ENCODE results near the gene CD38.

DNA sequence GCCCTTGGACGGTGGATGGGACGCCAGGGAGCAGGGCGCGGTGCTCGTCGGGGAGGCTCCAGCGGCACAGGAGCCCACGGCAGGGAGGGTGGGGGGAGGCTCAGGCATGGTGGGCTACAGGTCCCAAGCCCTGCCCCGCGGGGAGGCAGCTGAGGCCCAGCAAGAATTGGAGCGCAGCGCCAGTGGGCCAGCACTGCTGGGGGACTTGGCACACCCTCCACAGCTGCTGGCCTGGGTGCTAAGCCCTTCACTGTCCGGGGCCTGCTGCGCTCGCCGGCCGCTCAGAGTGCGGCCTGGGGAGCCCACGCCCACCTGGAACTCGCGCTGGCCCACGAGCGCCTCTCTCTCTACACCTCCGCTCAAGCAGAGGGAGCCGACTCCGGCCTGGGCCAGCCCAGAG lies 8.6 kb downstream of the CD38 start:
- TF ChIP-seq, protein P1, sequence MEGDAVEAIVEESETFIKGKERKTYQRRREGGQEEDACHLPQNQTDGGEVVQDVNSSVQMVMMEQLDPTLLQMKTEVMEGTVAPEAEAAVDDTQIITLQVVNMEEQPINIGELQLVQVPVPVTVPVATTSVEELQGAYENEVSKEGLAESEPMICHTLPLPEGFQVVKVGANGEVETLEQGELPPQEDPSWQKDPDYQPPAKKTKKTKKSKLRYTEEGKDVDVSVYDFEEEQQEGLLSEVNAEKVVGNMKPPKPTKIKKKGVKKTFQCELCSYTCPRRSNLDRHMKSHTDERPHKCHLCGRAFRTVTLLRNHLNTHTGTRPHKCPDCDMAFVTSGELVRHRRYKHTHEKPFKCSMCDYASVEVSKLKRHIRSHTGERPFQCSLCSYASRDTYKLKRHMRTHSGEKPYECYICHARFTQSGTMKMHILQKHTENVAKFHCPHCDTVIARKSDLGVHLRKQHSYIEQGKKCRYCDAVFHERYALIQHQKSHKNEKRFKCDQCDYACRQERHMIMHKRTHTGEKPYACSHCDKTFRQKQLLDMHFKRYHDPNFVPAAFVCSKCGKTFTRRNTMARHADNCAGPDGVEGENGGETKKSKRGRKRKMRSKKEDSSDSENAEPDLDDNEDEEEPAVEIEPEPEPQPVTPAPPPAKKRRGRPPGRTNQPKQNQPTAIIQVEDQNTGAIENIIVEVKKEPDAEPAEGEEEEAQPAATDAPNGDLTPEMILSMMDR (IDR thresholded peaks at IDR 0.05): no peak
- no peak for TF ChIP-seq EP300 (IDR thresholded peaks at IDR 0.05)

Data from tibial nerve (tissue), 4 donors.